Lower leg skin (tissue), 4 donors: ENCODE data around the gene ACACA. TPM values are rescaled to one million over a fixed set of nuclear protein-coding genes. Genes with fewer than 3 reads are reported as not detected.
A peak's percentile ranks its signal among the peaks of the same experiment; 100 is the strongest.

Source experiments
- DNase-seq, 2 donors: peaks; one replicate each; pipeline ENCODE4 v3.0.0-alpha.2; 2019; ENCODE audit warnings: low spot score in 2 of 2
- H3K4me3 ChIP-seq: fragments of 200-600 bp; sonication (generic); 2 replicates; pipeline ENCODE4 v1.5.1; 2017; ENCODE audit warnings: mild to moderate bottlenecking, low read depth; ENCODE audit not compliant: poor library complexity, severe bottlenecking
- CTCF ChIP-seq, 3 donors: fragments of 450-650 bp; IDR thresholded peaks; one replicate each; pipeline ENCODE4 v1.5.1; 2016; ENCODE audit warnings: antibody characterized with exemption in 3 of 3, mild to moderate bottlenecking in 3 of 3, moderate library complexity in 2 of 3
- POLR2A ChIP-seq, 2 donors: fragments of 450-650 bp; IDR thresholded peaks; one replicate each; pipeline ENCODE4 v1.6.1; 2016 to 2017; ENCODE audit warnings: antibody characterized with exemption in 2 of 2, mild to moderate bottlenecking in 1 of 2, moderate library complexity in 1 of 2
- WGBS, 2 donors: methylation state at CpG; one replicate each; pipeline ENCODE4 v1.1.5; 2018; 5-methylcytosine and 5-hydroxymethylcytosine counted together
- intact Hi-C: fragments of 100-400 bp; cut with DNase I; formaldehyde crosslinking; loops from one replicate; pipeline ENCODE4 v1.15.0; 2023; ENCODE audit warnings: low total_unique reads
- total RNA-seq, 4 donors: library from RNA; depleted of rRNA; stranded (reverse); fragments of >200 nt; gene quantifications; one replicate each; pipeline ENCODE4 v1.1.0, GENCODE V29; 2016

ACACA gene
- total RNA-seq, 4 donors from 2014 or later = 24.2 to 35.7 (median 31.0) TPM

GRCh38 chr17:37111329-37111728 is 295.3 kb downstream of the ACACA start:
- intact Hi-C loops = no loop called here
- 89 to 95% methylated on average over 4 of the region's 4 CpGs for WGBS, 2 donors
- no peak for DNase-seq
- TF ChIP-seq CTCF (IDR thresholded peaks at IDR 0.05) (no peak), POLR2A (IDR thresholded peaks at IDR 0.05) (no peak)
- no peak overlapping the region for H3K4me3 ChIP-seq

- intact Hi-C loops = no loop called here
- 94% methylated on average over 4 of the region's 4 CpGs for WGBS, 2 donors
- DNase-seq = no peak
- TF ChIP-seq CTCF (IDR thresholded peaks at IDR 0.05) = no peak
- no peak for TF ChIP-seq POLR2A (IDR thresholded peaks at IDR 0.05)
- no peak overlapping the region for H3K4me3 ChIP-seq
Observed at GRCh38 chr17:37110746-37111145, 295.9 kb downstream of the ACACA start.

- intact Hi-C loops = no loop called here
- TF ChIP-seq POLR2A (IDR thresholded peaks at IDR 0.05) (no peak), CTCF (IDR thresholded peaks at IDR 0.05) (no peak)
- no peak for DNase-seq
- WGBS, 2 donors = 87 to 88% methylated on average over 9 of the region's 9 CpGs
- H3K4me3 ChIP-seq = no peak overlapping the region
Observed at GRCh38 chr17:37109731-37110710, 296.6 kb downstream of the ACACA start.

GRCh38 chr17:37109106-37109505 is 297.5 kb downstream of the ACACA start:
- DNase-seq = no peak
- 95 to 96% methylated on average over 5 of the region's 5 CpGs for WGBS, 2 donors
- intact Hi-C loops = no loop called here
- no peak overlapping the region for H3K4me3 ChIP-seq
- TF ChIP-seq POLR2A (IDR thresholded peaks at IDR 0.05) (no peak), CTCF (IDR thresholded peaks at IDR 0.05) (no peak)

GRCh38 chr17:37107406-37108083 is 299.1 kb downstream of the ACACA start:
- TF ChIP-seq POLR2A (IDR thresholded peaks at IDR 0.05) = no peak
- TF ChIP-seq CTCF (IDR thresholded peaks at IDR 0.05) = no peak
- 57 to 59% methylated on average over 7 of the region's 7 CpGs for whole genome bisulfite sequencing, 2 donors
- no peak overlapping the region for H3K4me3 ChIP-seq
- peak in 1 of 2 donors; percentile 87 for DNase-seq
- intact Hi-C loops = no loop called here
